ENCODE results near the gene C1QTNF6. TPM values are rescaled to one million over a fixed set of nuclear protein-coding genes. Genes with fewer than 3 reads are reported as not detected.

Gene C1QTNF6
- total RNA-seq, 1 experiment from 2014 or later: 85.9 TPM

DNA sequence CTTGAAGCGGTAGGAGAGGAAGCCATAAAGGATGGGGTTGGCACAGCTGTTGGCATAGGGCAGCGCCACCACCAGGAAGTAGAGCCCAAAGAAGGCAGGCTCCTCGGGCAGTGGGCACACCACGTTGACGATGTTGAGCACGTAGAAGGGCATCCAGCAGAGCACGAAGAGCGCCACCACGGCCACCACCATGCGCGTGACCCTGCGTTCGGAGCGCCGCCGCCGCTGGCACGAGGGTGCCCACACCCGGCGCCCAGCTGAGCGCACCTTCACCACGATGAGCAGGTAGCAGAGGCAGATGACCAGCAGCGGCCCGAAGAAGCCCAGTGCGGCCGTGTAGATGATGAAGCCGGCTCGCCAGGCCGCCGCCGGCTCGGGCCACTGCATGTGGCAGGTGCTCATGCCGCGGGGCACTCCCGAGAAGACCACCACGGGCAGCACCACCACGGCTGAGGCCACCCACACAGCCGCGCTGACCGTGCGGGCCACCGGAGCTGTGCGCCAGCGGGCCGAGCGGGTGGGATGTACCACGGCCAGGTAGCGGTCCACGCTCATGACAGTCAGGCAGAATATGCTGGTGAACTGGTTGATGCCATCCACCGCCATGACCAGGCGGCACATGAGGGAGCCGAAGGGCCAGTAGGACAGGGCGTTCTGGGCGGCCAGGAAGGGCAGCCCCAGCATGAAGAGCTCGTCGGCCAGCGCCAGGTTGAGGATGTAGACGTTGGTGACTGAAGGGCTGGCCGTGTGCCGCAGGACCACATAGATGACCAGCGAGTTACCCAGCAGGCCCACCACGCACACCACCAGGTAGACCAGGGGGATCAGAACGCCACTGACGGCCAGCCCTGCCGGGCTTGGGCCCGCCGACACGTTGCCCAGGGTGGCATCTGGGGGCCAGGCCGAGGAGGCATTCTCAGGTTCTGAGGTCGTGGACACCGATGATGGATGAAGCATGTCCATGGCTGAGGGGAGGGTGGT, 19.1 kb upstream of the C1QTNF6 start:
- Histone ChIP-seq H3K4me1 (replicated peaks; ENCODE audit: insufficient read depth) (no peaks in the 10 kb centered on the region), H3K4me3 (no peak overlapping the region), H3F3A (ENCODE audit: insufficient read depth, low read depth) (peaks cover 3% of the 10 kb centered on the region; the same call in 1 of the 2 replicates), H3K79me2 (ENCODE audit: low read depth) (no peaks in the 10 kb centered on the region), H3K36me3 (ENCODE audit: low read depth) (no peaks in the 10 kb centered on the region), H3K4me2 (no peak overlapping the region), H3K27ac (no peak overlapping the region), H3K9me3 (ENCODE audit: insufficient read depth, low read depth) (no peaks in the 10 kb centered on the region), H4K20me1 (ENCODE audit: insufficient read depth) (no peaks in the 10 kb centered on the region), H2AFZ (no peak overlapping the region), H3K9me2 (ENCODE audit: insufficient read depth) (no peaks in the 10 kb centered on the region), H3K27me3 (ENCODE audit: insufficient read depth, low read depth) (no peaks in the 10 kb centered on the region)
- ChIA-PET POLR2A (ENCODE audit: unreplicated experiment) (no interaction called here), CTCF (no interaction called here)
- no peak for DNase-seq
- intact Hi-C loops (cut with micrococcal nuclease; ENCODE audit: unreplicated experiment): no loop called here
- BruUV-seq (replicated peaks): no TSS peak
- no peak for TF ChIP-seq EZH2 (IDR thresholded peaks at IDR 0.05; ENCODE audit: low read depth)
- TF ChIP-seq, protein P1, sequence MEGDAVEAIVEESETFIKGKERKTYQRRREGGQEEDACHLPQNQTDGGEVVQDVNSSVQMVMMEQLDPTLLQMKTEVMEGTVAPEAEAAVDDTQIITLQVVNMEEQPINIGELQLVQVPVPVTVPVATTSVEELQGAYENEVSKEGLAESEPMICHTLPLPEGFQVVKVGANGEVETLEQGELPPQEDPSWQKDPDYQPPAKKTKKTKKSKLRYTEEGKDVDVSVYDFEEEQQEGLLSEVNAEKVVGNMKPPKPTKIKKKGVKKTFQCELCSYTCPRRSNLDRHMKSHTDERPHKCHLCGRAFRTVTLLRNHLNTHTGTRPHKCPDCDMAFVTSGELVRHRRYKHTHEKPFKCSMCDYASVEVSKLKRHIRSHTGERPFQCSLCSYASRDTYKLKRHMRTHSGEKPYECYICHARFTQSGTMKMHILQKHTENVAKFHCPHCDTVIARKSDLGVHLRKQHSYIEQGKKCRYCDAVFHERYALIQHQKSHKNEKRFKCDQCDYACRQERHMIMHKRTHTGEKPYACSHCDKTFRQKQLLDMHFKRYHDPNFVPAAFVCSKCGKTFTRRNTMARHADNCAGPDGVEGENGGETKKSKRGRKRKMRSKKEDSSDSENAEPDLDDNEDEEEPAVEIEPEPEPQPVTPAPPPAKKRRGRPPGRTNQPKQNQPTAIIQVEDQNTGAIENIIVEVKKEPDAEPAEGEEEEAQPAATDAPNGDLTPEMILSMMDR (conservative IDR thresholded peaks at IDR 0.05): no peak

DNA sequence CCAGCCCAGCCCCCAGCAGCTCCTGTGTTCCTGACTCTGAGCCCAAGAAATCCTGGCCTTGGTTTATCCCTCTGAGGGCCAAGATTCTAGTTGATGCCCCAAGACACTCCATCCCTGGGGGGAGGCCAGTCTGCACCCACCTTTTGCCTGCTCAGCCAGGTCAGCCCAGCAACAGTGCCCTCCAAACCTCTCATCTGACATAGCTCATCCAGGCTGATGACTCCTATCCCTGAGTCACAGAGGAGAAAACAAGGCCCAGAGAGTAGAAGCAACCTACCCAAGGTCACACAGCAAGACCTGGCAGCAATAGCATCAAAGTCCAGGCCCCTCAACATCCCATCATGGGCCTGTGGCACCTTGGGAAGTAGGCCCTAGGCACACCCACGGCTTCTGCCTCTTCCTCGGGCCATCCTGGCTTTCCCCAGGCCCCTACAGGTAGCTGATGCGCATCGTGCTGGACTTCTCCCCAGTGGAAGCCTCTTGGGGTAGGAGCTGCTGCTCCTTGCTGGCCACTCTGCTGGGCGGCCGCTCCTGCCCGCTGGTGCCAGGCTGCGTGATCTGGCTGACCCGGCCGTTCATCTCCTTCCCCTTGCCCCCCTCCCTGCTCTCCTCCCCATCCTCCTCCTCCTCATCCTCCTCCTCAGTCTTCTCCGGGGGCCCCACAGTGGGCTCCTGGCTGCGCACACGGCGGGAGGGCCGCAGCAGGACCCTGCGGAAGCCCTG, 18.2 kb upstream of the C1QTNF6 start:
- CTCF ChIA-PET: no interaction called here

DNA sequence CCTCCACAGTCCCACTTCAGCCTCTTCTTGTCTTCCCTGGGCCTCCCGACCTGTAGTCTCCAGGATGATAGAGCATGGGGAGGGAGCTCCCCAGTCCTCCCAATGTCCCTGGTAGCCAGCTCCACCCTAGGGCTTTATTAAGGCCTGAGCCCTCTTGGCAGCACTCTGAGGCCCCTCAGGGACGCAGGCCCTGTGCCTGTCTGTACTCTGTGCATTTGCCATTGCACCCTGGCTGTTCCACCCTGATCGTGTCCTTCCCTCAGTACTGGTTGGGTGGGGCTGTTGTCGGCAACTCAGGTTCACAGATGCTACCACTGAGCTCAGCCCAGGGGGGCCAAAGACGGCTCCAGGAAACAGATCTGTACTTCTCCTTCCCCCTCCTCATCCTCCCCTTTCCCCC, 17.0 kb upstream of the C1QTNF6 start:
- H3K9me3 ChIP-seq (ENCODE audit: insufficient read depth, low read depth): no peaks in the 10 kb centered on the region
- no peaks in the 10 kb centered on the region for H4K20me1 ChIP-seq (ENCODE audit: insufficient read depth)
- no peaks in the 10 kb centered on the region for H3K79me2 ChIP-seq (ENCODE audit: low read depth)
- no peak overlapping the region for H3K4me2 ChIP-seq
- H3K27ac ChIP-seq: no peak overlapping the region
- no peaks in the 10 kb centered on the region; the same call in 1 of the 2 replicates for H3F3A ChIP-seq (ENCODE audit: insufficient read depth, low read depth)
- no peak for DNase-seq
- no TSS peak for BruUV-seq (replicated peaks)
- no peaks in the 10 kb centered on the region for H3K9me2 ChIP-seq (ENCODE audit: insufficient read depth)
- no peak overlapping the region for H2AFZ ChIP-seq
- ChIA-PET POLR2A (ENCODE audit: unreplicated experiment) (no interaction called here), CTCF (no interaction called here)
- intact Hi-C loops (cut with micrococcal nuclease; ENCODE audit: unreplicated experiment): no loop called here
- peaks cover 2% of the 10 kb centered on the region for H3K4me1 ChIP-seq (replicated peaks; ENCODE audit: insufficient read depth)
- H3K4me3 ChIP-seq: no peak overlapping the region
- no peaks in the 10 kb centered on the region for H3K36me3 ChIP-seq (ENCODE audit: low read depth)
- H3K27me3 ChIP-seq (ENCODE audit: insufficient read depth, low read depth): no peaks in the 10 kb centered on the region
- TF ChIP-seq, protein P1 (conservative IDR thresholded peaks at IDR 0.05): no peak
- TF ChIP-seq EZH2 (IDR thresholded peaks at IDR 0.05; ENCODE audit: low read depth): no peak

More for the DNA sequence above, 18.2 kb upstream of the C1QTNF6 start:
- no peak for TF ChIP-seq EZH2 (IDR thresholded peaks at IDR 0.05; ENCODE audit: low read depth)
- TF ChIP-seq, protein P1 (conservative IDR thresholded peaks at IDR 0.05): no peak
- no peak overlapping the region for H3K27ac ChIP-seq
- no peak for DNase-seq
- POLR2A ChIA-PET (ENCODE audit: unreplicated experiment): no interaction called here
- no peaks in the 10 kb centered on the region for H3K4me1 ChIP-seq (replicated peaks; ENCODE audit: insufficient read depth)
- no TSS peak for BruUV-seq (replicated peaks)
- H3F3A ChIP-seq (ENCODE audit: insufficient read depth, low read depth): peaks cover 3% of the 10 kb centered on the region; the same call in 1 of the 2 replicates
- H3K9me2 ChIP-seq (ENCODE audit: insufficient read depth): no peaks in the 10 kb centered on the region
- H3K4me2 ChIP-seq: no peak overlapping the region
- H3K9me3 ChIP-seq (ENCODE audit: insufficient read depth, low read depth): no peaks in the 10 kb centered on the region
- no peaks in the 10 kb centered on the region for H3K79me2 ChIP-seq (ENCODE audit: low read depth)
- H3K36me3 ChIP-seq (ENCODE audit: low read depth): no peaks in the 10 kb centered on the region
- no peaks in the 10 kb centered on the region for H3K27me3 ChIP-seq (ENCODE audit: insufficient read depth, low read depth)
- H2AFZ ChIP-seq: no peak overlapping the region
- no peak overlapping the region for H3K4me3 ChIP-seq
- no peaks in the 10 kb centered on the region for H4K20me1 ChIP-seq (ENCODE audit: insufficient read depth)
- intact Hi-C loops (cut with micrococcal nuclease; ENCODE audit: unreplicated experiment): no loop called here

All from PC-9 (cell line).